ENCODE measurements around the gene ODR4.
"Not testable (repeated sequence)": the region's sequence is repeated elsewhere in the genome, so short reads cannot be mapped to it uniquely, and the experiment has no call there.

DNA sequence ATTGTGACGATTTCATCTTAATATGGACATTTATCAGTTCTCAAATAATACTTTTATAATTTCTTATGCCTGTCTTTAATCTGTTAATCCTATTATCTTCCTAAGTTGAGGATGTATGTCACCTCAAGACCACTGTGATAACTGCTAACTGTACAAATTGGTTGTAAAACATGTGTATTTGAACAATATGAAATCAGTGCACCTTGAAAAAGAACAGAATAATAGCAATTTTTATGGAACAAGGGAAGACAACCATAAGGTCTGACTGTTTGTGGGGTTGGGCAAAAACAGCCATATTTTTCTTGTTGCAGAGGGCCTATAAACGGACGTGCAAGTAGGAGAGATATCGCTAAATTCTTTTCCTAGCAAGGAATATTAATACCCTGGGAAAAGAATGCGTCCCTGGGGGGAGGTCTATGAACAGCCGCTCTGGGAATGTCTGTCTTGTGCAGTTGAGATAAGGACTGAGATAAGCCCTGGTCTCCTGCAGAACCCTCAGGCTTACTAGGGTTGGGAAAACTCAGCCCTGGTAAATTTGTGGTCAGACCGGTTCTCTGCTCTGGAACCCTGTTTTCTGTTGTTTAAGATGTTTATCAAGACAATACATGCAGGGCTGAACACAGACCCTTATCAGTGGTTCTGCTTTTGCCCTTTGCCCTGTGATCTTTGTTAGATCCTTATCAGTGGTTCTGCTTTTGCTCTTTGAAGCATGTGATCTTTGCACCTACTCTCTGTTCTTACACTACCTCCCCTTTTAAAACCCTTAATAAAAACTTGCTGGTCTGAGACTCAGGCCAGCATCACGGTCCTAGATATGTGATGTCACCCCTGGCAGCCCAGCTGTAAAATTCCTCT is 27.6 kb upstream of the ODR4 start:
- TF ChIP-seq EP300, POLR2AphosphoS5 (IDR thresholded peaks at IDR 0.05): not testable (repeated sequence)
- TF ChIP-seq, protein P1, sequence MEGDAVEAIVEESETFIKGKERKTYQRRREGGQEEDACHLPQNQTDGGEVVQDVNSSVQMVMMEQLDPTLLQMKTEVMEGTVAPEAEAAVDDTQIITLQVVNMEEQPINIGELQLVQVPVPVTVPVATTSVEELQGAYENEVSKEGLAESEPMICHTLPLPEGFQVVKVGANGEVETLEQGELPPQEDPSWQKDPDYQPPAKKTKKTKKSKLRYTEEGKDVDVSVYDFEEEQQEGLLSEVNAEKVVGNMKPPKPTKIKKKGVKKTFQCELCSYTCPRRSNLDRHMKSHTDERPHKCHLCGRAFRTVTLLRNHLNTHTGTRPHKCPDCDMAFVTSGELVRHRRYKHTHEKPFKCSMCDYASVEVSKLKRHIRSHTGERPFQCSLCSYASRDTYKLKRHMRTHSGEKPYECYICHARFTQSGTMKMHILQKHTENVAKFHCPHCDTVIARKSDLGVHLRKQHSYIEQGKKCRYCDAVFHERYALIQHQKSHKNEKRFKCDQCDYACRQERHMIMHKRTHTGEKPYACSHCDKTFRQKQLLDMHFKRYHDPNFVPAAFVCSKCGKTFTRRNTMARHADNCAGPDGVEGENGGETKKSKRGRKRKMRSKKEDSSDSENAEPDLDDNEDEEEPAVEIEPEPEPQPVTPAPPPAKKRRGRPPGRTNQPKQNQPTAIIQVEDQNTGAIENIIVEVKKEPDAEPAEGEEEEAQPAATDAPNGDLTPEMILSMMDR (IDR thresholded peaks at IDR 0.05): not testable (repeated sequence)

Data from sigmoid colon (tissue), 4 donors.